Measurements from ENCODE around the gene CDH4.

Gene CDH4

GRCh38 chr20:61455508-61456215, 203.6 kb downstream of the CDH4 start:
- H3K4me3 ChIP-seq (ENCODE audit: low read depth, low read length), result no peak overlapping the region
- CTCF ChIA-PET, result no interaction called here
- DNase-seq (ENCODE audit: low read depth, low spot score), result no peak
- TF ChIP-seq CTCF (IDR thresholded peaks at IDR 0.05; ENCODE audit: insufficient read depth, low read length, missing control alignments), result no peak
- POLR2A ChIA-PET, result interaction anchor here (0.5 kb wide), 1 partner anchor 386 kb away, joined by 3 read pairs; no protein-coding TSS in a partner anchor

GRCh38 chr20:61457725-61458124, 205.7 kb downstream of the CDH4 start:
- ChIA-PET CTCF (no interaction called here), POLR2A (no interaction called here)
- no peak overlapping the region for H3K4me3 ChIP-seq (ENCODE audit: low read depth, low read length)
- TF ChIP-seq CTCF (IDR thresholded peaks at IDR 0.05; ENCODE audit: insufficient read depth, low read length, missing control alignments), result no peak
- DNase-seq (ENCODE audit: low read depth, low spot score), result no peak

GRCh38 chr20:61458146-61458746, 206.2 kb downstream of the CDH4 start:
- POLR2A ChIA-PET, result no interaction called here
- DNase-seq (ENCODE audit: low read depth, low spot score), result no peak
- CTCF ChIA-PET, result no interaction called here
- no peak for TF ChIP-seq CTCF (IDR thresholded peaks at IDR 0.05; ENCODE audit: insufficient read depth, low read length, missing control alignments)
- no peak overlapping the region for H3K4me3 ChIP-seq (ENCODE audit: low read depth, low read length)

DNA sequence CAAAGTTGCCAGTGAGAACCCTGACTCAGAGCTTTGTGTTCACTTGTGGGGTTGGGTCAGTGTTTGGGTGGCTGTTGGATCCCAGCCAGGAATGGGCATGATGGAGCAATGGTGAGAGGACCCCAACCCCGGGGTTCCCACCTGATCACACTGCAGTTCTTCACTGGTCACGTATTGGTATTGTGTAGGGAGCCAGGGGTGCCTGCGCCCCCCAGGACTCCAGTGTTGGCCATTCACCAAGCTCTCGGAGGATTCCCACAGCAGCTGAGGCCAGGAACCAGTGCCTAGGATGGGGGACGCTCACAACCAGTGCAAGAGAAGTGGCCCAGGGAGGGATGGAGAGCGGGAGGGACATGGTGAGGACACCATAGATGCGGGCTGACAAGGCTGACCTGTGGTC, 207.2 kb downstream of the CDH4 start:
- DNase-seq (ENCODE audit: low read depth, low spot score), result no peak
- ChIA-PET CTCF (no interaction called here), POLR2A (no interaction called here)
- H3K4me3 ChIP-seq (ENCODE audit: low read depth, low read length), result no peak overlapping the region
- no peak for TF ChIP-seq CTCF (IDR thresholded peaks at IDR 0.05; ENCODE audit: insufficient read depth, low read length, missing control alignments)

DNA sequence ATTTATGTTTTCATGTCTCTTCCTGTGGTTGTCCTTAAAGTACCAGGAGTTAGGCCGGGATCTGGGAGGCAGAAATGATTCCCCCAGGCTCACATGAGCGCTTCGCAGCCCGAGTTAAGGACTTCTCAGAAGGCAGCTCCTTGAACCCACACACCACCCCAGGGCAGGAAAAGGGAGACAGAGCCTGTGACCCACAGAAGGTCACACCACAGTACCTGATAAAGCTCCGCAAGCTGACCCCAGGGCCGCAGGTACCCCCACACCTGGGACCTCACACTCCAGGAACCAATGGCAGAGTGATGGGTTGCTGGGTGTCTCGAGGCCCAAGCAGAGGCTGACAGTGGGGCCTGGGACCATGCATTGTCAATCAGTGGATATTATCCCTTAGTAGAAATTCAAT, 207.6 kb downstream of the CDH4 start:
- POLR2A ChIA-PET, result no interaction called here
- no peak for TF ChIP-seq CTCF (IDR thresholded peaks at IDR 0.05; ENCODE audit: insufficient read depth, low read length, missing control alignments)
- CTCF ChIA-PET, result no interaction called here
- no peak for DNase-seq (ENCODE audit: low read depth, low spot score)
- H3K4me3 ChIP-seq (ENCODE audit: low read depth, low read length), result no peak overlapping the region

GRCh38 chr20:61460261-61461052, 208.4 kb downstream of the CDH4 start:
- CTCF ChIA-PET, result no interaction called here

More at GRCh38 chr20:61460261-61461052, 208.4 kb downstream of the CDH4 start:
- no peak for DNase-seq (ENCODE audit: low read depth, low spot score)
- POLR2A ChIA-PET, result no interaction called here
- TF ChIP-seq CTCF (IDR thresholded peaks at IDR 0.05; ENCODE audit: insufficient read depth, low read length, missing control alignments), result no peak
- no peak overlapping the region for H3K4me3 ChIP-seq (ENCODE audit: low read depth, low read length)

All from AG04449 (cell line).